Activated CD4-positive, alpha-beta T cell treated with anti-CD3 and anti-CD28 coated beads, Interleukin-2, amount 10 ng/mL, durations not matched to agents 7 days and 5 days (primary cell): ENCODE results near the gene NUPR2. TPM values are rescaled to one million over a fixed set of nuclear protein-coding genes. Genes with fewer than 3 reads are reported as not detected.
"Not testable (repeated sequence)": the region's sequence is repeated elsewhere in the genome, so short reads cannot be mapped to it uniquely, and the experiment has no call there.

Experiments used
- CTCF ChIA-PET: fragments of 350-600 bp; sonication (Branson Sonifier 250); formaldehyde crosslinking; loops from one replicate; lab custom pipeline; 2021; ENCODE audit warnings: antibody characterized with exemption; lab: Charles Lee
- POLR2A ChIA-PET: fragments of 350-600 bp; sonication (Branson Sonifier 250); formaldehyde crosslinking; loops from one replicate; lab custom pipeline; 2021; ENCODE audit warnings: antibody characterized with exemption; lab: Charles Lee
- DNase-seq: peaks from one replicate; pipeline ENCODE4 v3.0.0-alpha.2; 2020
- H3K27ac Mint-ChIP-seq: one replicate; pipeline ENCODE4 v1.8.0; 2021; ENCODE audit warnings: mild to moderate bottlenecking, moderate library complexity, mixed read lengths
- H3K27me3 Mint-ChIP-seq: one replicate; pipeline ENCODE4 v1.8.0; 2021; ENCODE audit warnings: mixed read lengths
- H3K36me3 Mint-ChIP-seq: one replicate; pipeline ENCODE4 v1.8.0; 2021; ENCODE audit warnings: low read depth, mixed read lengths
- H3K4me1 Mint-ChIP-seq: one replicate; pipeline ENCODE4 v1.8.0; 2021; ENCODE audit warnings: mixed read lengths
- H3K4me3 Mint-ChIP-seq: one replicate; pipeline ENCODE4 v1.8.0; 2021; ENCODE audit warnings: mild to moderate bottlenecking, moderate library complexity, mixed read lengths
- H3K9me3 Mint-ChIP-seq: one replicate; pipeline ENCODE4 v1.8.0; 2021; ENCODE audit warnings: mixed read lengths
- total RNA-seq, 2 experiments: library from RNA; stranded (reverse); gene quantifications; one replicate each; pipeline ENCODE4 v1.2.3, GENCODE V29; 2021

Gene NUPR2
- total RNA-seq, 2 experiments from 2014 or later = not detected

DNA sequence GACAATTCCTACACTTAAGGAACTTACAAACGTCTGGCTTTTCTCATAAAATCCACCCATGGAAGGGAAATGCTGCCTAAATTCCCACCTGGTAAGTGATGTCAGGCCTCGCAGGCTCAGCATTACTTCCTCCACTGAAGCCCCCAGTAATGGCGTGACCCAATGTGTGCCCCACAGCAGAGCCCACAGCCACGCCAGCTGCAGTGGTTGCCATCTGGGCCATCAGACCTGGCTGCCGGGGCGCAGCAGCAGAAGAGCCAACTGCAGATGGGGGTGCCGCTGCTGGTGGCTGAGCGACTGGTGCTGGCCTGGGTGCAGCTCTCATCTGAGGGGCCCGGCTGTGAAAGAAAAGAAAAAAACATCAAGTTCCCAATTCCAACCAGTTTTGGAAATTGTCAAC, 12.1 kb downstream of the NUPR2 start:
- DNase-seq, H3K4me3 Mint-ChIP-seq, POLR2A ChIA-PET, CTCF ChIA-PET, H3K9me3 Mint-ChIP-seq, H3K27me3 Mint-ChIP-seq, H3K27ac Mint-ChIP-seq: not testable (repeated sequence)
- H3K4me1 Mint-ChIP-seq = peaks cover 31% of the 10 kb centered on the region
- H3K36me3 Mint-ChIP-seq = peaks cover 50% of the 10 kb centered on the region

DNA sequence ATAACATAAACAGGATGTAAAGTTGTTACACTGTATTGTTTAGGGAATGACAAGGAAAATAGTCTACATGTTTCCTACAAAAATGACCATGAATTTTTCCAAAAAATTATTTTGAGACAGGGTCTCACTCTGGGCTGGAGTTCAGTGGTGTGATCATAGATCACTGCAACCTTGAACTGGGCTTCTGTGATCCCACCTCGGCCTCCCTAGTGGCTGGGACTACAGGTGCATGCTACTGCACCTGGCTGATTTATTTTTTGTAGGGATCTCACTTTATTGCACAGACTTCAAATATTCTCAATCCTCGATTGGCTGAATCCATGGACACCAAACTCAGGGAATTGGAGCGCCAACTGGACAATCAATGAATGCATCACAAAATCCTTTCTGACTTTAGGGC, 16.6 kb downstream of the NUPR2 start:
- POLR2A ChIA-PET = no interaction called here
- Mint-ChIP-seq H3K27ac (no peak overlapping the region), H3K4me3 (no peak overlapping the region), H3K36me3 (peaks cover 37% of the 10 kb centered on the region), H3K9me3 (no peaks in the 10 kb centered on the region), H3K27me3 (no peaks in the 10 kb centered on the region), H3K4me1 (peaks cover 11% of the 10 kb centered on the region)
- CTCF ChIA-PET = no interaction called here
- no peak for DNase-seq

DNA sequence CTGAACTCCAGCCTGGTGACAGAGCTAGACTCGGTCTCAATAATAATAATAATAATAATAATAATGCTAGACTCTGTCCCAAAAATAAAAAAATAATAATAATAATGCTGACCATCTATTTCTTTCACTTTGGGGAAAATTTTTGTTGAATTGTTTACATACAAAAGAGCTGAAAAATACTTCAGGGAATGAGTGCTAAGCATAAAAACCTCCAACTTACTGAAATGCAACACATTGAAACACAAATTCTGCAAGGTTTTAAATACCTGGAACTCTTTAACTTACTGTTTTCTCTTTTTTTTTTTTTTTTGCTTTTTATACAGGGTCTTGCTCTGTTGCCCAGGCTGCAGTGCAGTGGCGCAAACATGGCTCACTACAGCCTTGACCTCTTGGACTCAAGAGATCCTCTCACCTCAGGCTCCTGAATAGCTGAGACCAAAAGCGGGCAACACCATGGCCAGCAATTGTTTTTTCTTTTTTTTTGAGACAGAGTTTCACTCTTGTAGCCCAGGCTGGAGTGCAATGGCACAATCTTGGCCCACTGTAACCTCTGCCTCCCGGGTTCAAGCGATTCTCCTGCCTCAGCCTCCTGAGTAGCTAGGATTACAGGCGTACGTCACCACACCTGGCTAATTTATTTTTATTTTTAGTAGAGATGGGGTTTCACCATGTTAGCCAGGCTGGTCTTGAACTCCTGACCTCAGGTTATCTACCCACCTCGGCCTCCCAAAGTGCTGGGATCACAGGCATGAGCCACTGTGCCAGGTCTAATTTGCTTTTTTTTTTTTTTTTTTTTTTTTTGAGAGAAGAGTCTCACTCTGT, 17.8 kb downstream of the NUPR2 start:
- not testable (repeated sequence) for H3K4me3 Mint-ChIP-seq, H3K4me1 Mint-ChIP-seq, H3K27ac Mint-ChIP-seq, H3K9me3 Mint-ChIP-seq, DNase-seq, H3K27me3 Mint-ChIP-seq
- CTCF ChIA-PET = interaction anchor here (0.6 kb wide), 2 partner anchors 122 to 479 kb away, joined by 3 to 4 read pairs; no protein-coding TSS in a partner anchor
- H3K36me3 Mint-ChIP-seq = peaks cover 33% of the 10 kb centered on the region
- POLR2A ChIA-PET = interaction anchor here (0.6 kb wide), 1 partner anchor 15 kb away, joined by 7 read pairs; no protein-coding TSS in a partner anchor

DNA sequence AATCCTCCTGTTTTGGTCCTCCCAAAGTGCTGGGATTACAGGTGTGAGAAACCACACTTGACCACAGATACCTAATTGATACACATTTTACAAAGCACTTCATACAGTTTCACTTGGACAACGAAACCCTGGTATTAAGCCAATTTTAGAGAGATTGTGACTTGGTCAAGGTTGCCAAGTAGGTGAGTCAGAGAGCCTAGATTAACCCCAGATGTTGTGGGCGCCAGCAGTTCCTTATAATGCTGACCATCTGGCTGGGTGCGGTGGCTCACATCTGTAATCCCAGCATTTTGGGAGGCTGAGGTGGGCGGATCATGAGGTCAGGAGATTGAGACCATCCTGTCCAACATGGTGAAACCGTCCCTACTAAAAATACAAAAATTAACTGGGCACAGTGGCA, 18.5 kb downstream of the NUPR2 start:
- ChIA-PET POLR2A (interaction anchor here (0.6 kb wide), 1 partner anchor 15 kb away, joined by 7 read pairs; no protein-coding TSS in a partner anchor), CTCF (interaction anchor here (0.6 to 0.7 kb wide), 2 partner anchors 134 to 478 kb away, joined by 4 read pairs; no protein-coding TSS in a partner anchor)
- Mint-ChIP-seq H3K27ac (no peak overlapping the region), H3K4me3 (no peak overlapping the region), H3K36me3 (peaks cover 30% of the 10 kb centered on the region), H3K4me1 (peaks cover 5% of the 10 kb centered on the region), H3K27me3 (no peaks in the 10 kb centered on the region), H3K9me3 (no peaks in the 10 kb centered on the region)
- DNase-seq = no peak

DNA sequence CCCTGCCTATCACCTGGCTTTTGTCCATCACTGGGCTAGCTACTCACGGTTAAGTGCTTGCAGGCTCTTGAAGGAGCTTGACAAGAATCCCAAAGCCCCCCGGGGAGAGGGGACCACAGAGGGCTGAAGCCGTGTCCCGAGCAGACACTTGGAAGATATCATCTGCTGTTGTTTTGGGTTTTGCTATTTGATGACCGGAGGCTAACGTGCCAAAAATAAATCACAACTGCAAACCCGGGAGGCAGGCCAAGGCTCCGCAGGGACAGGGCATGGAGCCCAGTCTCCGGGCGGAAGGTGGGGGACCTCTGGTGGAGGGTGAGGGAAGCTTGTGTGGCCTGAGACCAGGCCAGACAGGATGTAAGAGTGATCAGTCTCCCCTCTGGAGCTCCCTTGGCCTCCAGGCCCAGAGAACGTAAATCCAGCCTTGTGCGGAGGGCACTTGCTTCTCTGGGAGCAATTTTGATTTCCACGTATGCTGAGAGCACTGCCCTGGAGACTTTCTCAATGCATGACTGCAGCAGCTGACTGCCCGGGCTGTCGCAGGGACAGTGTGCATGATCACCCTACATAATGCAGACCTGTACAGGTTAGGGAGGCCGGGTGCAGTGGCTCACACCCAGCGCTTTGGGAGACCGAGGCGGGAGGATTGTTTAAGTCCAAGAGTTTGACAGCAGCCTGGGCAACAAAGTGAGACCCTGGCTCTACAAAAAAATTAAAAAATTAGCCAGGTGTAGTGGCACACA, 23.3 kb downstream of the NUPR2 start, which contains the start of gene PHKG1:
Gene PHKG1 (minus strand): TSS at position 164 of the 743 bp plus-strand sequence. CDS start 4,011 bp downstream, outside the sequence.
- Mint-ChIP-seq H3K4me1 (peaks cover 3% of the 10 kb centered on the region), H3K9me3 (no peaks in the 10 kb centered on the region), H3K4me3 (no peak within 1 kb of the TSS), H3K36me3 (peaks cover 7% of the 10 kb centered on the region), H3K27me3 (no peaks in the 10 kb centered on the region), H3K27ac (no peak within 1 kb of the TSS)
- DNase-seq = no peak
- POLR2A ChIA-PET = no interaction called here
- CTCF ChIA-PET = no interaction called here

DNA sequence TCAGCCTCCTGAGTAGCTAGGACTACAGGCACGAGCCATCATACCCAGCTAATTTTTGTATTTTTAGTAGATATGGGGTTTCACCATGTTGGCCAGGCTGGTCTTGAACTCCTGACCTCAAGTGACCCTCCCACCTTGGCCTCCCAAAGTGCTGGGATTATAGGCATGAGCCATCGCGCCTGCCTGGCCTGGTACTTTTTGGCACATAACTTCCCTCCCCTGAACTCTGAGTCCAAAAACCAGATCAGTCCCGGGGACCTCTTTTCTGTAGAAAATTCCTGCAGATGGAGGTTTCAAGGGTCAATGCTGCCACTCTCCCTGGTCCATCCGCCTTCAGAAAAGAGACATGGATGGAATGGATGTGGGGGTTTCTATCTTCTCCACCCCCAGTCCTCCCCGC, 23.8 kb downstream of the NUPR2 start:
- DNase-seq, H3K4me3 Mint-ChIP-seq, POLR2A ChIA-PET, H3K9me3 Mint-ChIP-seq, H3K36me3 Mint-ChIP-seq, H3K4me1 Mint-ChIP-seq, H3K27me3 Mint-ChIP-seq, H3K27ac Mint-ChIP-seq: not testable (repeated sequence)
- CTCF ChIA-PET = interaction anchor here (0.7 kb wide), 1 partner anchor 83 kb away, joined by 3 read pairs; no protein-coding TSS in a partner anchor

DNA sequence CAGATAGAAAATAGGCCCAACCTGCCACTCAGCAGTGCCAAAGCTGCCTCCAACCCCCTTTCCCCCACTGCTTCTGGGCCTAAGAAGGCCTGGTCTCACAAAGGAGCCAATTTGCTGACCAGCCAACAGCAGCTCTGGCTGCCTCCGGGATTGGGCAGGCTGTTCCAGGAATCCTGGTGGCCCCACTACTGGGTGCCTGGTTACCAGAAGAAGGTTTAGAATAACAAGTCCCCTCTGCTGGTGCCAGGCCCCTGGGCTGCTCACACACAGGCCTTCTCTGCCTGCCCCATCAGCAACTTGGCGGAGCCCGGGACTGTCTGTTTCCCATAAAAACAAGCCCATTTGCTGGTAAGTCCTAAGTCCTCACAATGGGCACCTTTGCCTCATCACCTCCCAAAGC, 24.6 kb downstream of the NUPR2 start:
- H3K9me3 Mint-ChIP-seq = no peaks in the 10 kb centered on the region
- POLR2A ChIA-PET = no interaction called here
- no peaks in the 10 kb centered on the region for H3K27me3 Mint-ChIP-seq

DNA sequence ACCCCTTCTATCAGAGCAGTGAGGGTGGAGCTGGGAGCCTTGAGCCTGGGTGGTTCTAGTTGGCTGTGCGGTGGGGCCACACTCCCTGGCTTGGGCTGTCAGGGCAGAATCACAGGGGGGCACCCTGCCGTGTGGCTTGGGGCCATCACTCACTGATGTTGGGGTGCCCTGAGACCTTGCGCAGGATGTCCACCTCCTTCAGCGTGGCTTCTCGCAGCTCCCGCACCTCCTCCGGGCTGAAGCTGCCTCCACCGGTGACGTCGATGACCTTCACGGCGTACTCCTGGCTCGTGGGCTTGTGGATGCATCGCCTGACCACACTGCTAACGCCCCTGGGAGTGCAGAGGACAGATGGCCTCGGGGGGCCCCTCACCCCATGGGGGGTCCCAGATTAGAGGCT, 28.8 kb downstream of the NUPR2 start:
- Mint-ChIP-seq H3K27me3 (no peaks in the 10 kb centered on the region), H3K9me3 (no peaks in the 10 kb centered on the region), H3K4me3 (no peak overlapping the region), H3K36me3 (peaks cover 2% of the 10 kb centered on the region), H3K27ac (no peak overlapping the region), H3K4me1 (no peaks in the 10 kb centered on the region)
- DNase-seq = no peak
- POLR2A ChIA-PET = no interaction called here
- CTCF ChIA-PET = interaction anchor here (0.6 to 1.3 kb wide), 2 partner anchors 13 to 487 kb away, joined by 3 to 4 read pairs; no protein-coding TSS in a partner anchor

More for the DNA sequence above, 24.6 kb downstream of the NUPR2 start:
- no peak for DNase-seq
- CTCF ChIA-PET = interaction anchor here (0.7 kb wide), 1 partner anchor 82 kb away, joined by 3 read pairs; no protein-coding TSS in a partner anchor
- Mint-ChIP-seq H3K36me3 (peaks cover 5% of the 10 kb centered on the region), H3K27ac (no peak overlapping the region), H3K4me1 (peaks cover 3% of the 10 kb centered on the region), H3K4me3 (no peak overlapping the region)

DNA sequence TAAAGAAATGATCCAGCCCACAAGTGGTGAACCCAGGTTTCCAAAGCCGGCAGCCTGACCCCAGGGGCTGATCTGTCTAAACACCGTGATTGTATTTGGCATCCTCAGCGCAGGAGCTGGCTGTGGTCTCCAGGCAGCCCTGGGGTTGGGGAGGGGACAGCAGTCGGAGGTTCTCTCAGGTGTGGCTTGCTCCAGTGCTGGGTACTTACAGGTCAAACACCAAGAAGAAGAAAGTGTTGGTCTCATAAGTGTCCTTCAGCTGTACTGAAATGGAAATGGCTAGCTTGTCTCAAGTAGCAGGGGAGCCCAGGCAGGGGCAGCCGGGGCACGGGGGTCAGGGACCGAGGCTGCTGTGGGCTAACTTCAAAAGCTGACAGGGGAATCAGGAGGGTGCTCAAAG, 29.5 kb downstream of the NUPR2 start:
- Mint-ChIP-seq H3K4me1 (no peaks in the 10 kb centered on the region), H3K4me3 (no peak overlapping the region), H3K27ac (no peak overlapping the region), H3K27me3 (no peaks in the 10 kb centered on the region), H3K9me3 (no peaks in the 10 kb centered on the region), H3K36me3 (peaks cover 2% of the 10 kb centered on the region)
- POLR2A ChIA-PET = interaction anchor here (0.5 kb wide), 1 partner anchor 13 kb away, joined by 4 read pairs; no protein-coding TSS in a partner anchor
- CTCF ChIA-PET = interaction anchor here (0.6 kb wide), 1 partner anchor 72 kb away, joined by 4 read pairs; no protein-coding TSS in a partner anchor
- DNase-seq = no peak

DNA sequence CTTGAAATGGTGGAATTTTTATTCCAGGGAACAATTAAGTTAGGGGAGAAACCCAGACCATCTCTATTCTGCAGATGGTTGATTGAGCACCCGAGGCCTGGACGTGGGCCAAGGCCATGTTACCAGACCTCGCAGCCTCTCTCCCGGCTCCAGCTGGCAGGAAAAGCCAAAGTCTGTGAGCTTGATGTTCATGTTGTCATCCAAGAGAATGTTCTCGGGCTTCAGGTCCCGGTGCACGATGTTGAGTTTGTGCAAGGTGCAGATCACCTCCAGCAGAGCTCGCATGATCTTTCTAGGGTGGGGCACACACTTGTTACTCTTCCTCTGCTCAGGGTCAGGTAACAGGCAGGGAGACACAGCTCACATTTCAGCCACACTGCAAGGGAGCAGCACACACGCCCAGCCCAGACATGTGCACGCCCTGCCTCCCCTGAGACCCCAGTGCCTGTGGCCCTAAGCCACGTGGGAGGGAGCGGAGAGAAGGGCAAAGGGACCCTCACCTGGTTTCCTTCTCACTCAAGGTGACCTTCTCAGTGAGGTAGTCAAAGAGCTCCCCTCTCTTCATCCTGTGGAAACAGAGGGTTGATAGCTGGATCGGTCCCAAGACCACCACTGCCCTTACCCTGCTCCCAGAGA, 32.9 kb downstream of the NUPR2 start:
- Mint-ChIP-seq H3K4me3 (no peak overlapping the region), H3K36me3 (peaks cover 4% of the 10 kb centered on the region), H3K9me3 (no peaks in the 10 kb centered on the region), H3K4me1 (no peaks in the 10 kb centered on the region), H3K27me3 (no peaks in the 10 kb centered on the region), H3K27ac (no peak overlapping the region)
- ChIA-PET POLR2A (interaction anchor here (0.6 kb wide), 2 partner anchors 15 to 834 kb away, joined by 5 to 7 read pairs; no protein-coding TSS in a partner anchor), CTCF (interaction anchor here (0.6 to 1.5 kb wide), 4 partner anchors 17 to 119 kb away, joined by 3 to 6 read pairs (median 4); partner anchors contain the start of gene NIPSNAP2)
- DNase-seq = no peak

DNA sequence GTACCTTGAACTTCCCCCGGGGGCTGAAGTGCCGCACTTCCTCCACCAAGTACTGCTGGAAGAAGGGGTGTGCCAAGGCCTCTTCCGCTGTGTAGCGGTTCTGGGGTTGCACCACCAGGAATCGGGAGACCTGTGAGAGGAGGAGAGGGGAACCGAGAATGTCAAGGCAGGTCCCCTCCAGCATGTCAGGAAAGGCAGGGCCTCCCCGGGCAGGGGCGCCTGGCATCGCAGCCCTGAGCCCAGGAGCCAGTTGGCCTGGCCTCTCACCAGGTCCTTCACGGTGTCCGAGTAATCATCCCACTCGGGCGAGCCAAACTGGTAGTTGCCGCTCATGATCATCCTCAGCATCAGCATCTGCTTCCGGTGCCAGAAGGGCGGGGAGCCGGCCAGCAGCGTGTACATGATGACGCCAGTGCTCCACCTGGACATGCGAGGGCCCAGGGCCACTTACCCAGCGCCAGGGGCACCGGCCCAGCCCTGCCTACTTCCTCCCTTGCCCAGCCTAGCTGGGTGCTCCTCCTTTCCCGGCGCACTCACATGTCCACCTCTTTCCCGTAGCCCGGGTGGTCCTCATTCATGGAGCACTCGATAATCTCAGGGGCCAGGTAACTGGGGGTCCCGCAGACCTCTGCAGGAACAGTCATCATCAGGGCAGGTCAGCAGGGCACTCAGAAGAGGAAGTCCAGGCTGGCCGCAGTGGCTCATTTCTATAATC, 34.4 kb downstream of the NUPR2 start:
- Mint-ChIP-seq H3K4me3 (no peak overlapping the region), H3K4me1 (no peaks in the 10 kb centered on the region), H3K27me3 (no peaks in the 10 kb centered on the region), H3K27ac (no peak overlapping the region), H3K36me3 (peaks cover 4% of the 10 kb centered on the region), H3K9me3 (no peaks in the 10 kb centered on the region)
- ChIA-PET POLR2A (no interaction called here), CTCF (interaction anchor here (0.7 to 1.2 kb wide), 2 partner anchors 9 to 118 kb away, joined by 3 read pairs; partner anchors contain the start of gene NIPSNAP2)
- no peak for DNase-seq
